Left lung (tissue), 10 donors: ENCODE measurements around the gene PRR30. TPM values are rescaled to one million over a fixed set of nuclear protein-coding genes. Genes with fewer than 3 reads are reported as not detected.

Source experiments
- ATAC-seq: fragments of 200-7000 bp; cut with Tn5 transposase; one replicate; pipeline ENCODE4 v1.9.1; 2020; ENCODE audit warnings: moderate library complexity
- DNase-seq, 4 donors: peaks; one replicate each; pipeline ENCODE4 v3.0.0-alpha.2; 2013 to 2020
- H3K27ac ChIP-seq, 2 donors: fragments of 200-600 bp; sonication (generic) in 1 of 2; one replicate each; pipeline versions ENCODE4 v1.5.0 to v1.8.0; 2020 to 2021
- H3K27me3 ChIP-seq, 2 donors: fragments of 200-600 bp; sonication (generic) in 1 of 2; one replicate each; pipeline versions ENCODE4 v1.5.0 to v1.8.0; 2020 to 2021
- H3K36me3 ChIP-seq, 2 donors: fragments of 200-600 bp; sonication (generic) in 1 of 2; one replicate each; pipeline versions ENCODE4 v1.5.0 to v1.8.0; 2020 to 2021
- H3K4me1 ChIP-seq, 2 donors: fragments of 200-600 bp; one replicate each; pipeline ENCODE4 v1.8.0; 2021
- H3K4me3 ChIP-seq, 2 donors: fragments of 200-600 bp; sonication (generic) in 1 of 2; one replicate each; pipeline versions ENCODE4 v1.5.0 to v1.8.0; 2020 to 2021; ENCODE audit warnings: mild to moderate bottlenecking in 1 of 2
- H3K9me3 ChIP-seq, 2 donors: fragments of 200-600 bp; sonication (generic) in 1 of 2; one replicate each; pipeline versions ENCODE4 v1.5.0 to v1.8.0; 2020 to 2021
- CTCF ChIP-seq, 2 donors: fragments of 200-600 bp; sonication (generic) in 1 of 2; IDR thresholded peaks; one replicate each; pipeline versions ENCODE4 v1.5.0 to v1.8.0; 2021; ENCODE audit warnings: antibody characterized with exemption in 2 of 2
- intact Hi-C, 2 donors: fragments of 100-400 bp; cut with DNase I; formaldehyde crosslinking; loops; one replicate each; pipeline versions ENCODE4 v1.11.2 to v1.14.2; 2022
- polyA plus RNA-seq, 6 donors: library from polyadenylated mRNA; unstranded; fragments of 120-200 nt; gene quantifications; one replicate each; pipeline ENCODE4 v1.2.1, GENCODE V29; 2013; ENCODE audit not compliant: insufficient read length in 6 of 6
- total RNA-seq, 2 donors: library from RNA; stranded (reverse); fragmentation: NEBNext Ultra II Directional; extraction: Animal tissue kit (Norgen Biotek cat#: 25700); gene quantifications; one replicate each; pipeline ENCODE4 v1.2.1, GENCODE V29; 2021
- donor health status: DM: no; HTN: yes; CAD: no.
- donor health status: DM: no; HTN: no; CAD: no.

Gene PRR30
- total and polyA plus RNA-seq, 8 donors: not detected

DNA sequence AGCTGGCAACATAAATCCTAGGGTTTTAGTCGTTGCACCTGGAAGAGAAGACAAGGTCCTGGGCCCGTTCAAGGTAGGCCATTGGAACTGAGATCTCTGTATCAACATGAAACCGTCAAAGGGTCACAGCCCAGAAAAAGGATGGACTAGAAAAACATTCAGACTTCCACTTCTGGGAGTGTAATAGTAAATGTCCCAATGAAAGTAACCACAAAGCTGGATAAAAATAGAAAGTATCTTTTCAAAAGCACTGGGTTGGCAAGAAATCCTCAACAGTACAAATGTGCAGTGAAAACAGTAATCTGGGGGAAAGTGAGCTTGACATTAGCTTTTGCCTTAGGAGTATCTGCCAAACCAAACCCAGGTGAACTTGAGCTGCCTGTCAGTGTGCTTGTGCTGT lies 33.2 kb downstream of the PRR30 start:
- ATAC-seq (no peak), DNase-seq (no peak)
- Histone ChIP-seq H3K36me3 (no peaks in the 10 kb centered on the region), H3K27ac (no peak overlapping the region), H3K4me1 (no peaks in the 10 kb centered on the region), H3K4me3 (no peak overlapping the region), H3K27me3 (peaks cover 0 to 10% of the 10 kb centered on the region in 2 donors), H3K9me3 (no peaks in the 10 kb centered on the region)
- TF ChIP-seq CTCF (IDR thresholded peaks at IDR 0.05): no peak
- intact Hi-C loops: no loop called here

GRCh38 chr2:27102329-27102728 lies 36.9 kb downstream of the PRR30 start:
- Histone ChIP-seq H3K4me1 (no peaks in the 10 kb centered on the region), H3K36me3 (peaks cover 0 to 5% of the 10 kb centered on the region in 2 donors), H3K4me3 (no peak overlapping the region), H3K9me3 (no peaks in the 10 kb centered on the region), H3K27me3 (peaks cover 0 to 10% of the 10 kb centered on the region in 2 donors), H3K27ac (no peak overlapping the region)
- no peak for ATAC-seq
- DNase-seq: no peak
- no peak for TF ChIP-seq CTCF (IDR thresholded peaks at IDR 0.05)
- intact Hi-C loops: no loop called here

GRCh38 chr2:27100036-27100435 lies 39.2 kb downstream of the PRR30 start:
- peaks cover 0 to 5% of the 10 kb centered on the region in 2 donors for H3K36me3 ChIP-seq
- TF ChIP-seq CTCF (IDR thresholded peaks at IDR 0.05): no peak
- DNase-seq (no peak), ATAC-seq (no peak)
- no peak overlapping the region for H3K27ac ChIP-seq
- no peaks in the 10 kb centered on the region for H3K9me3 ChIP-seq
- H3K4me1 ChIP-seq: peaks cover 6 to 17% of the 10 kb centered on the region in 2 donors
- H3K4me3 ChIP-seq: no peak overlapping the region
- peaks cover 0 to 10% of the 10 kb centered on the region in 2 donors for H3K27me3 ChIP-seq
- intact Hi-C loops: no loop called here

- peaks cover 0 to 5% of the 10 kb centered on the region in 2 donors for H3K36me3 ChIP-seq
- no peak overlapping the region for H3K4me3 ChIP-seq
- intact Hi-C loops: loop anchor here in 1 of 2 donors (10.0 kb wide), 2 partner anchors 105 to 185 kb away; partner anchors contain the start of gene TRIM54
- no peaks in the 10 kb centered on the region for H3K9me3 ChIP-seq
- DNase-seq (no peak), ATAC-seq (no peak)
- no peak for TF ChIP-seq CTCF (IDR thresholded peaks at IDR 0.05)
- H3K27ac ChIP-seq: no peak overlapping the region
- H3K4me1 ChIP-seq: peaks cover 6 to 17% of the 10 kb centered on the region in 2 donors
- peaks cover 0 to 9% of the 10 kb centered on the region in 2 donors for H3K27me3 ChIP-seq
Measured at GRCh38 chr2:27099334-27099955, 39.8 kb downstream of the PRR30 start.

DNA sequence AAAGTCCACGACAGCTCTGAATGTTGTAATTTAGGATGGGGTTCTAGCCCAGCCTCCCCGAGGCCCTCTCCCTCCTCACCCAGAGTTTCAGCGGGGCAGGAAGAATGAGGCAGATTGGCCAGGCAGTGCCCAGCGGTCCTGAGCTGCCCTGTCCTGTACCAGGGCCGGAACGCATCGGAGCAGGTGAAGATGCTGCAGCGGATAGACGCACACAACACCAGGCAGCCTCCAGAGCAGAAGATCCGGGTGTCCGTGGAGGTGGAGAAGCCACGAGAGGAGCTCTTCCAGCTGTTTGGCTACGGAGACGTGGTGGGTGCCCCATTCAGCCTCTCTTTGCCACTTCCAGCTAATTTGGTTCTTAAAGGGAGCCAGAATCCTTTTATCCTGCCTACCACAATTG lies 41.9 kb downstream of the PRR30 start:
- peaks cover 6 to 17% of the 10 kb centered on the region in 2 donors for H3K4me1 ChIP-seq
- no peaks in the 10 kb centered on the region for H3K27me3 ChIP-seq
- ATAC-seq (no peak), DNase-seq (no peak)
- intact Hi-C loops: loop anchor here in 1 of 2 donors (10.0 kb wide), 2 partner anchors 107 to 187 kb away; partner anchors contain the start of gene TRIM54
- no peak for TF ChIP-seq CTCF (IDR thresholded peaks at IDR 0.05)
- no peaks in the 10 kb centered on the region for H3K9me3 ChIP-seq
- H3K36me3 ChIP-seq: peaks cover 0 to 5% of the 10 kb centered on the region in 2 donors
- no peak overlapping the region for H3K27ac ChIP-seq
- no peak overlapping the region for H3K4me3 ChIP-seq
